ENCODE measurements around the gene ACOT12.

DNA sequence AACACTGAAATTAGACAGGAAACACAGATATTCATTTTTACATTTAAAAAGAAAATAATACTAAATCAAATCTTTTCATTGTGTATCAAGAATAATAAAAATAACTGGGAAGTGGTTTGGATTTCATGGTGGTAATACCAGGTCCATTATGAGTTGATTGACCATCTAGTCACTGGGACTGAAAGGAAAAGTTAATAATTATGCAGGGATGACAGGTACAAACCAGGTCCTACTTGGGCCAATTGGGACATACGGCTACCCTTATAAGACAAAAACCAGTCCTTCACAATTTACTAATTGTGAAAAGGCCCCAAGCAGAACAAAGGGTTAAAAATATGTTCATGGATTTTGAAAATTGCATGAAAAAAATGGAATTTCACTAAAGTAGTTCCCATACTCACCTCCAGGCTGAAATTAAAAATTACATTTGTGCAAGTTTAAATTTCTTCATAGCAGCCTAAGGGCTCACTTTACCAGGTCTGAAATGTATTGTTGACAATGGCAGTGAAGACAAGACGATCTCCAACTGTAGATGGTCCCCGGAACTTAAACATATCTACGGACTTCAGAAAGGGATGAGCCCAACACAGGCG, 48.4 kb downstream of the ACOT12 start:
- TF ChIP-seq, protein P1, sequence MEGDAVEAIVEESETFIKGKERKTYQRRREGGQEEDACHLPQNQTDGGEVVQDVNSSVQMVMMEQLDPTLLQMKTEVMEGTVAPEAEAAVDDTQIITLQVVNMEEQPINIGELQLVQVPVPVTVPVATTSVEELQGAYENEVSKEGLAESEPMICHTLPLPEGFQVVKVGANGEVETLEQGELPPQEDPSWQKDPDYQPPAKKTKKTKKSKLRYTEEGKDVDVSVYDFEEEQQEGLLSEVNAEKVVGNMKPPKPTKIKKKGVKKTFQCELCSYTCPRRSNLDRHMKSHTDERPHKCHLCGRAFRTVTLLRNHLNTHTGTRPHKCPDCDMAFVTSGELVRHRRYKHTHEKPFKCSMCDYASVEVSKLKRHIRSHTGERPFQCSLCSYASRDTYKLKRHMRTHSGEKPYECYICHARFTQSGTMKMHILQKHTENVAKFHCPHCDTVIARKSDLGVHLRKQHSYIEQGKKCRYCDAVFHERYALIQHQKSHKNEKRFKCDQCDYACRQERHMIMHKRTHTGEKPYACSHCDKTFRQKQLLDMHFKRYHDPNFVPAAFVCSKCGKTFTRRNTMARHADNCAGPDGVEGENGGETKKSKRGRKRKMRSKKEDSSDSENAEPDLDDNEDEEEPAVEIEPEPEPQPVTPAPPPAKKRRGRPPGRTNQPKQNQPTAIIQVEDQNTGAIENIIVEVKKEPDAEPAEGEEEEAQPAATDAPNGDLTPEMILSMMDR (IDR thresholded peaks at IDR 0.05) = no peak
- no peak for TF ChIP-seq POLR2AphosphoS5 (IDR thresholded peaks at IDR 0.05)
